HG03280 (cell line): ENCODE results near the gene MGST1.
A peak's percentile ranks its signal among the peaks of the same experiment; 100 is the strongest.

Experiments used
- ATAC-seq: cut with Tn5 transposase; IDR thresholded peaks from one replicate; pipeline ENCODE4 v1.9.1; 2021; ENCODE audit warnings: mild to moderate bottlenecking, moderate library complexity; ENCODE audit not compliant: unreplicated experiment

The MGST1 gene

GRCh38 chr12:16347391-16348298 lies at the start of gene MGST1:
MGST1 (plus strand) TSS chr12:16347645; CDS start chr12:16354253, 6,608 bp downstream.
- peak; percentile 62 for ATAC-seq

- no peak for ATAC-seq
These were observed 48.0 kb upstream of the MGST1 start for GRCh38 chr12:16299403-16299802.

DNA sequence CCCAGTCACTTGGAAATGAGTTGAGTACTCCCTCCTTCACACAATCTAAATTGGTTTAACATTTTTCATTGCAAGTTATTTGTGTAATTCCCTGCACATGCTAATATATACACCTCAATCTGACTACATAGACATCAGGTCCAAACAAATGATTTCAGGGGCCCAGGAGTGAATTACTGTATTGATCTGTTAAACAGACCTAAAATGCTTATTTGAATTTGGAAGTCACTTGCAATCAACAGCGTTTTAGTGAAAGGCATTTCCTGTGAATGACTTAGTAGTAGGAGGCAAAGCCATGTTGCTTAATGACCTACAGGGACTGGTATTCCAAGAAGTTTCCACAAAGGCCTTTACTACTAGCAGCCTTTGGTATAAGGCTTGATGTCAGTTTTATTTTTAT lies 47.3 kb upstream of the MGST1 start:
- ATAC-seq: no peak

DNA sequence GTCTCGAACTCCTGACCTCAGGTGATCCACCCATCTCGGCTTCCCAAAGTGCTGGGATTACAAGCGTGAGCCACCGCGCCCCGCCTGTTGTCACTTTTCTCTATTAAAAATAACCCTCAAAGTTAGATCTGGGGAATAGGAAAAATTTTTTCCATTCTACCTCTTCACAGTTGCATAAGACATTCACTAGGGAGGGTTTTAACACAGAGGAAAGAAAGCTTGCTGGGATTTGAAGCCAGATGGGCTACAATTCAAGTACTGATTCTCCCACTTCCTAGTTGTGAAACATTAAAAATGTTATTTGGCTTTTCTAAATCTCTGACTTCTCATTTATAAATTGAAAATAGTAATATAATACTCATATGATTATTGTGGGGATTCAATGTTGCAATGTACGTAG lies 46.7 kb upstream of the MGST1 start:
- no peak for ATAC-seq

DNA sequence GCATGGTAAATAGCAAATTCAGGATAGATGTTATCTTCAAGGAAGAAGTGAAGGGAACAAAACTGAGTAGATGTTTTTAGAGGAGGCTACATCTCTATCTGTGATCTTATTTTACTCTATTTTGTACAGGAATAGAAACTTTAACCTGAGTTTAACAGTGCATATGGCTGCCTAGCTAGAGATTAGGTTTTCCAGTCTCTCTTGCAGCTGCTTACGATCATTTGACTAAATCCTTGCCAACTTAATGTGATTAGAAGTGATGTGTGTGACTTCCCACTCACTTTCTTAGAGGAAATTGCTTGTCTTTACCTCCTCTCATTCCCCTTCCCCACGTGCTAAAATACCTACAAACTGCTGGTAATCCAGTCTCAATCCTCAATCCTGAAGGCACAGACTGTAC lies 43.5 kb upstream of the MGST1 start:
- ATAC-seq: no peak

GRCh38 chr12:16307856-16308475 lies 39.5 kb upstream of the MGST1 start:
- ATAC-seq: no peak

- no peak for ATAC-seq
These were observed 36.5 kb upstream of the MGST1 start for GRCh38 chr12:16310934-16311333.

- ATAC-seq: no peak
These were observed 24.4 kb upstream of the MGST1 start for GRCh38 chr12:16323010-16323409.

GRCh38 chr12:16323638-16324037 lies 23.8 kb upstream of the MGST1 start:
- ATAC-seq: no peak

DNA sequence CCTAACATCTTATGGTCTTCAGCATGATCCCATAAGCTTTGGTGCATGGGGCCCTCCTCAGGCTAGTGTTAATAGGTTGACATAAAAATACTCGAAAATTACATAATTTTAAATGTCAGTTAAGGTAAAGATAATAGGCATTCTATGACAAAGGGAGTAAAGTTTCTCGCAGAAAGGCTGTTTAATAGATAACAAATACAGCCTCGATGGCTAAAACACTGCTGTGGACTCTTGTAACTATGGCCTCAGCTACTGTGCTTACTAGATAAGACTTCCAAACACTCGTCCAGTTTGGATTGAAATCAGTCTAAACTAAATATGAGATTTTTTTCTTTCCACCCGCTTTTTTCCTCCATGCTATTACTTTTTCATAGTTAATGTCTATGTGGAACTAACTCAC lies 23.2 kb upstream of the MGST1 start:
- ATAC-seq: no peak

GRCh38 chr12:16324772-16325171 lies 22.7 kb upstream of the MGST1 start:
- ATAC-seq: no peak

DNA sequence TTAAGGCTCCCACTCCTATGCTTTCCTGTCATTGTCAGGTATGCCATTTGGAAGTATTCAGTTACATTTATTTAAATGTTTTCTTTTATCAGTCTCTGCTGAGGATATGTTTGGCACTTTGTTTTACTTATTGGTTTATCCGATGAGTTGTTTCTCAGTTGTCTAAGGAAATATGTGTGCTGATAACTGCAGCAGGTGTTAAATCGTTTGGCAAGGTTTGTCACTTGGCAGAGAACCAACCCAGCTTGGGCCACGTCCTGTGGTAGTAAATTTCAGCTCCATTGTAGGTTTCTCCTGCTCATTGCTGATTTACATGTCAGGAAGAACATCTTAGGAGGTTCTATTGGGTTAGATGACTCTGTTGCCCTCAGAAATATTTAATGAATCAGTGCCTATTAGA lies 22.0 kb upstream of the MGST1 start:
- no peak for ATAC-seq

DNA sequence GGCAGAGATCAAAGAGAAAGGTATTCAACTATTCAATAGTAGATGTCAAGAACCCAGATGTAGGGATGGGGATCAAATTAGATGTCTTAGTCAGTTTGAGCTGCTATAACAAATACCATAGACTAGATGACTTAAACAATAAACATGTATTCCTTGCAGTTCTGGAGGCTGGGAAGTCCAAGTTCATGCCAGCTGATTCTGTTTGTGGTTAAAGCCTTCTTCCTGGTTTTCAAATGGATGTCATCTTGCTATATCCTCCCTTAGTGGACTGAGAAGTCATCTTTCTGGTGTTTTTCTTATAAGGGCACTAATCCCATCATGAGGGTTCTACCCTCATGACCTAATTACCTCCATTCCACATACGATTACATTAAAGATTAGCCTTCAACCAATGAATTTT lies 19.5 kb upstream of the MGST1 start:
- ATAC-seq: no peak

- no peak for ATAC-seq
These were observed 17.9 kb upstream of the MGST1 start for GRCh38 chr12:16329594-16329993.

- no peak for ATAC-seq
These were observed 16.9 kb upstream of the MGST1 start for GRCh38 chr12:16330560-16330959.

DNA sequence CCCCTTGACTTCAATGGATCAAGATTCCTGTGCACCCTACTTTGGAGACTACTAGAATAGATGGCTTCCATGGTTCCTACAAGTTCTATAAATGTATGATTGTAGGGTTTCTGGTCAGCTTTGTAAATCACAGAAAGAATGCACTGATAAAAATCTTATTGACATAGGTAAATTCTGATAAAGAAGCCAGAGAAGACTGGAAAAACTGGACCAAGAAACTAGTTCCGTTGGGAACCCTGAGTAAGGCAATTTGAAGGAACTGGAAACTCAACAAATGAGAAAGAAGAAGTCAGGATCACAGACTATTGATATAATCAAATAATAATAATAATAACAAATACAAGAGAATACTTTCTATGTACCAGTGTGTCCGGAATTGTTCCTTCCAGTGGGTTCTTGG lies 15.4 kb upstream of the MGST1 start:
- ATAC-seq: no peak

DNA sequence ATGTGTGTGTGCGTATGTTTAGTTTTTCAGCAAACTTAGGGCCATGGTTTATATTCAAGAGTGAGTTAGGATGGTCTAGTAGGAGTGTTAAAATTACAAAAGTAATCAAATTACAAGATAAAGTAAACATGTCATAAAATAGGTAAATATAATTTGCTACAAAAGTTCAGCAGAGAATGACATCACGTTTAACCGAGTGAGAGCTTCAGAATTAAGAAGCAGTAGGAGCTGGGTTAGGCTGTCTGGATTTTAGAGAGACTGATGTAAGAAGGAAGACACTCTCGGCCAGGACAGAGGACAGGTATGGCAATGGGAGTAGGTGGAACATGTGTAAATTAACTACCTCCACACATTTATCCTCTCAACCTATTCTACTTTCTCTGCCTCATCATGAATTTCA lies 11.6 kb upstream of the MGST1 start:
- ATAC-seq: no peak

DNA sequence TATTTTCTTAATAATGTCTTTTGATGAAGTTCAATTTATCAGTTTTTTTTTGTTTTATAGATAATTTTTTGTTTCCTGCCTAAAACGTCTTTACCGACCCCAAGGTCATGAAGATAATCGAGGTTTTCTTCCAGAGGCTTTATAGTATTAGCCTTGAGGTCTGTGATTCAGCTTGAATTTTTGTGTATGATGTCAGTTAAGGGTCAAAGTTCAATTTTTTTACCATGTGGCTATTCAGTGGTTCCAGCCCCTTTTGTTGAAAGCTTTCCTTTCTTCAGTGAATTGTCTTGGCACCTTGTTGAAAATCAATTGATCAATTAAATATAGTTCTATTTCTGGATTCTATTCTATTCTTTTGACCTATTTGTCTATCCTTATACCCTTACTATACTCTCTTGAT lies 3.2 kb upstream of the MGST1 start:
- ATAC-seq: no peak

GRCh38 chr12:16345105-16345504 lies 2.3 kb upstream of the MGST1 start:
- ATAC-seq: no peak

GRCh38 chr12:16346958-16347357 lies 487 bp upstream of the MGST1 start:
- no peak for ATAC-seq

- peak; percentile 49 for ATAC-seq
These were observed 1.1 kb downstream of the MGST1 start for GRCh38 chr12:16348435-16349130.

GRCh38 chr12:16349131-16349460 lies 1.7 kb downstream of the MGST1 start:
- peak; percentile 14 for ATAC-seq
